ENCODE results near the gene PLRG1.

Gene PLRG1

DNA sequence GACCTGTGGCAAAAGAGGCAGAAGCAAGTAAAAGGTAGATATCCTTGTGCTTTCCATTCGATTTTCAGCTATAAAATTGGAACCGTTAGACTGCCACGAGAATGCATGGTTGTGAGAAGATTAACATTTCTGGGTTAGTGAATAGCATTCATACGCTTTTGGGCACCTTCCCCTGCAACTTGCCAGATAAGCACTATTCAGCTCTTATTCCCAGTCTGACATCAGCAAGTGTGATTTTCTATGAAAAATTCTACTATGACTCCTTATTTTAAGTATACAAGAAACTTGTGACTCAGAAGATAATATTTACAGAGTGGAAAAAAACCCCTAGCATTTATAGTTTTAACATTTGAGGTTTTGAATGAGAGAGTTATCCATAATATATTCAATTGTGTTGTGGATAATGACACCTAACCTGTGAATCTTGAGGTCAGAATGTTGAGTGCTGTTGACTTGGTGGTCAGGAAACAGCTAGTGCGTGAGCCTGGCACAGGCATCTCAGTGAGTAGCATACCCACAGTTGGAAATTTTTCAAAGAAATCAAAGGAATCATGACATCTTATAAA lies 16.5 kb upstream of the PLRG1 start:
- Histone ChIP-seq H3K36me3 (replicated peaks) (no peaks in the 10 kb centered on the region), H3K27me3 (replicated peaks) (no peaks in the 10 kb centered on the region), H3K4me3 (ENCODE audit: low read depth, low read length) (no peak overlapping the region), H3K27ac (no peak overlapping the region)
- TF ChIP-seq, protein P1, sequence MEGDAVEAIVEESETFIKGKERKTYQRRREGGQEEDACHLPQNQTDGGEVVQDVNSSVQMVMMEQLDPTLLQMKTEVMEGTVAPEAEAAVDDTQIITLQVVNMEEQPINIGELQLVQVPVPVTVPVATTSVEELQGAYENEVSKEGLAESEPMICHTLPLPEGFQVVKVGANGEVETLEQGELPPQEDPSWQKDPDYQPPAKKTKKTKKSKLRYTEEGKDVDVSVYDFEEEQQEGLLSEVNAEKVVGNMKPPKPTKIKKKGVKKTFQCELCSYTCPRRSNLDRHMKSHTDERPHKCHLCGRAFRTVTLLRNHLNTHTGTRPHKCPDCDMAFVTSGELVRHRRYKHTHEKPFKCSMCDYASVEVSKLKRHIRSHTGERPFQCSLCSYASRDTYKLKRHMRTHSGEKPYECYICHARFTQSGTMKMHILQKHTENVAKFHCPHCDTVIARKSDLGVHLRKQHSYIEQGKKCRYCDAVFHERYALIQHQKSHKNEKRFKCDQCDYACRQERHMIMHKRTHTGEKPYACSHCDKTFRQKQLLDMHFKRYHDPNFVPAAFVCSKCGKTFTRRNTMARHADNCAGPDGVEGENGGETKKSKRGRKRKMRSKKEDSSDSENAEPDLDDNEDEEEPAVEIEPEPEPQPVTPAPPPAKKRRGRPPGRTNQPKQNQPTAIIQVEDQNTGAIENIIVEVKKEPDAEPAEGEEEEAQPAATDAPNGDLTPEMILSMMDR (IDR thresholded peaks at IDR 0.05; ENCODE audit: low read depth, low read length, missing control alignments), result no peak
- no peak for DNase-seq
- in situ Hi-C loops (cut with HindIII; ENCODE audit: low pct_ligation_motif_present, low sequenced_read_pairs), result no loop called here

DNA sequence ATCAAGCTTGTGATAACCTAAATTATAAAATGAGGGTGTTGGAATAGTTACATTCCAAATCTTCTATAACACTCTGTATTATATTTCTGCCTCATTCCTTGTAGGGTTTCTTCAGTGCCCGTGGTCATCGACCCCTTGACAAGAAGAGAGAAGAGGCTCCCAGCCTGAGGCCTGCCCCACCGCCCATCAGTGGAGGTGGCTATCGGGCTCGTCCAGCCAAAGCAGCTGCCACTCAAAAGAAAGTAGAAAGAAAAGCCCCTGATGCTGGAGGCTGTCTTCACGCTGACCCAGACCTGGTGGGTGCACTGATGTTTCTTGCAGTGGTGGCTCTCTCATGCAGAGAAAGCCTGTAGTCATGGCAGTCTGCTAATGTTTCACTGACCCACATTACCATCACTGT lies 15.5 kb upstream of the PLRG1 start:
- H3K4me3 ChIP-seq (ENCODE audit: low read depth, low read length), result no peak overlapping the region
- TF ChIP-seq, protein P1 (IDR thresholded peaks at IDR 0.05; ENCODE audit: low read depth, low read length, missing control alignments), result no peak
- no peaks in the 10 kb centered on the region for H3K27me3 ChIP-seq (replicated peaks)
- DNase-seq, result no peak
- no peak overlapping the region for H3K27ac ChIP-seq
- no peaks in the 10 kb centered on the region for H3K36me3 ChIP-seq (replicated peaks)
- in situ Hi-C loops (cut with HindIII; ENCODE audit: low pct_ligation_motif_present, low sequenced_read_pairs), result no loop called here

DNA sequence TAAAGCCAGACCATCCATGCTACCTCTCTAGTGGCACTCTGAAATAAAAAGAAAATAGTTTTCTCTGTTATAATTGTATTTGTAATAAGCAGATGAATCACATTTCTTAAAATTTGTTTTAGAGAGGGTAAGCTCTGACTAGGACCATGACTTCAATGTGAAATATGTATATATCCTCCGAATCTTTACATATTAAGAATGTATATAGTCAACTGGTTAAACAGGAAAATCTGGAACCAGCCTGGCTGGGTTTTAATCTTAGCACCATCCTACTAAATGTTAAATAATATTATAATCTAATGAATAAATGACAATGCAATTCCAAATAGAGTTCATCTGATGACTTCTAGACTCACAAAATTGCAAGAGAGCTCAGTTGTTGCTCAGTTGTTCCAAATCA lies 14.1 kb upstream of the PLRG1 start:
- in situ Hi-C loops (cut with HindIII; ENCODE audit: low pct_ligation_motif_present, low sequenced_read_pairs), result no loop called here

DNA sequence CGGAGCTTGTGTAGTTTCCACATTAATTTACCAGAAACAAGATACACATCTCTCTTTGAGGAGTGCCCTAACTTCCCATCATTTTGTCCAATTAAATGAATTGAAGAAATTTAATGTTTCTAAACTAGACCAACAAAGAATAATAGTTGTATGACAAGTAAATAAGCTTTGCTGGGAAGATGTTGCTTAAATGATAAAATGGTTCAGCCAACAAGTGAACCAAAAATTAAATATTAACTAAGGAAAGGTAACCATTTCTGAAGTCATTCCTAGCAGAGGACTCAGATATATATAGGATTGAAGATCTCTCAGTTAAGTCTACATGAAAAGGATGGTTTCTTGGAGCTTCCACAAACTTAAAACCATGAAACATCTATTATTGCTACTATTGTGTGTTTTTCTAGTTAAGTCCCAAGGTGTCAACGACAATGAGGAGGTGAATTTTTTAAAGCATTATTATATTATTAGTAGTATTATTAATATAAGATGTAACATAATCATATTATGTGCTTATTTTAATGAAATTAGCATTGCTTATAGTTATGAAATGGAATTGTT lies 12.6 kb upstream of the PLRG1 start, which contains the start of gene FGB:
TSS of gene FGB (plus strand) at position 315 of the 558 bp plus-strand sequence. CDS start at position 323, 8 bp downstream.
- no peak for DNase-seq
- Histone ChIP-seq H3K4me3 (ENCODE audit: low read depth, low read length) (no peak within 1 kb of the TSS), H3K36me3 (replicated peaks) (no peaks in the 10 kb centered on the region), H3K27ac (no peak within 1 kb of the TSS), H3K27me3 (replicated peaks) (no peaks in the 10 kb centered on the region)
- in situ Hi-C loops (cut with HindIII; ENCODE audit: low pct_ligation_motif_present, low sequenced_read_pairs), result no loop called here
- TF ChIP-seq, protein P1 (IDR thresholded peaks at IDR 0.05; ENCODE audit: low read depth, low read length, missing control alignments), result no peak

More for the DNA sequence above, 14.1 kb upstream of the PLRG1 start:
- Histone ChIP-seq H3K27me3 (replicated peaks) (no peaks in the 10 kb centered on the region), H3K4me3 (ENCODE audit: low read depth, low read length) (no peak overlapping the region), H3K27ac (no peak overlapping the region), H3K36me3 (replicated peaks) (no peaks in the 10 kb centered on the region)
- no peak for DNase-seq
- TF ChIP-seq, protein P1 (IDR thresholded peaks at IDR 0.05; ENCODE audit: low read depth, low read length, missing control alignments), result no peak

DNA sequence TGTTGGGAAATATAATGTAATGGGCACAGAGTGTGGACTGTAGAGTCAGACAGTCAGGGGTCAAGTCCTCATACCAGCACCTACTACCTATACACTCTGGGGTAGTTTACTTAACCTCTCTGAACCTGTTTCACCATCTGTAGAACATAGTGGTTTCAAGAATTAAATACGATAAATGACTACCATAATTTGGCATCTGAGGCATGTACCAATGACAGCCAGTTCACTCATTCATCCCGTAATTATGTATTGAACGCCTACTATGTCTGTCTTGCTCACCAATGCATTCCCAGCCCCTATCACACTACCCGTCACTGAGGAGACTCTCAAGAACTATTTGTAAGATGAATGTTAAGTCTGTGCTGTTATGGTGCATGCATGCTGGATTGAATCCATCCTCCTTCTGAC lies 10.6 kb upstream of the PLRG1 start:
- Histone ChIP-seq H3K36me3 (replicated peaks) (no peaks in the 10 kb centered on the region), H3K27me3 (replicated peaks) (no peaks in the 10 kb centered on the region), H3K4me3 (ENCODE audit: low read depth, low read length) (no peak overlapping the region), H3K27ac (peak overlapping the region; percentile 11)
- peak; percentile 87 for DNase-seq
- in situ Hi-C loops (cut with HindIII; ENCODE audit: low pct_ligation_motif_present, low sequenced_read_pairs), result no loop called here
- TF ChIP-seq, protein P1 (IDR thresholded peaks at IDR 0.05; ENCODE audit: low read depth, low read length, missing control alignments), result no peak

DNA sequence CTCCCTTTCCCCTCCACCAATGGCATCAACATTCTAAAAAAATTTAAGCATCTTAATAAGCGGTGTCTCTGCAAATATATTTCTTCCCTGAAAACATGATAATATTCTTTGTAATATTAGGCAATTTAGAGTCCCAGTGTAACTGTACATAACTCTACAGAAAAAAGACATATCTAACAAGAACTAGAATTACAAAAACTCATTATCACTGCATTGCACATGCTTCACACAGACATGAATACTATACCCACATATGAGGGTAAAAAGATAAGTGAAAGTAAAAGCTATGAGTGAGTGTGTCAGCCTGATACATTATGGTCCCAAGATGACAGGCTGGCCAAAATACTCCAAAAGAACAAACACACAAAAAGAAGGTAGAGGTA lies 10.2 kb upstream of the PLRG1 start:
- TF ChIP-seq, protein P1 (IDR thresholded peaks at IDR 0.05; ENCODE audit: low read depth, low read length, missing control alignments), result no peak
- H3K27ac ChIP-seq, result peak overlapping the region; percentile 11
- H3K27me3 ChIP-seq (replicated peaks), result no peaks in the 10 kb centered on the region
- in situ Hi-C loops (cut with HindIII; ENCODE audit: low pct_ligation_motif_present, low sequenced_read_pairs), result no loop called here
- H3K4me3 ChIP-seq (ENCODE audit: low read depth, low read length), result no peak overlapping the region
- DNase-seq, result no peak
- no peaks in the 10 kb centered on the region for H3K36me3 ChIP-seq (replicated peaks)

All from brain microvascular endothelial cell (primary cell).